Measurements from ENCODE around the gene TUT1.
A peak's percentile ranks its signal among the peaks of the same experiment; 100 is the strongest.
"Not testable (repeated sequence)": the region's sequence is repeated elsewhere in the genome, so short reads cannot be mapped to it uniquely, and the experiment has no call there.

Gene TUT1

GRCh38 chr11:62577046-62577714, 14.1 kb downstream of the TUT1 start:
- TF ChIP-seq EZH2 (IDR thresholded peaks at IDR 0.05) (no peak), POLR2AphosphoS5 (IDR thresholded peaks at IDR 0.05; ENCODE audit: borderline replicate concordance, low read depth, low read length) (no peak), FOXP2 (optimal IDR thresholded peaks at IDR 0.05; ENCODE audit: control extremely low read depth, extremely low read length, insufficient read depth) (no peak)
- Histone ChIP-seq H3K27ac (no peak overlapping the region), H3K9ac (ENCODE audit: insufficient read length) (no peak overlapping the region), H3K4me3 (no peak overlapping the region), H3K9me3 (ENCODE audit: low read depth, low read length) (no peaks in the 10 kb centered on the region), H3K36me3 (ENCODE audit: insufficient read depth, low read length) (peaks cover 53% of the 10 kb centered on the region)
- DNase-seq (ENCODE audit: low read depth, low spot score) = no peak

DNA sequence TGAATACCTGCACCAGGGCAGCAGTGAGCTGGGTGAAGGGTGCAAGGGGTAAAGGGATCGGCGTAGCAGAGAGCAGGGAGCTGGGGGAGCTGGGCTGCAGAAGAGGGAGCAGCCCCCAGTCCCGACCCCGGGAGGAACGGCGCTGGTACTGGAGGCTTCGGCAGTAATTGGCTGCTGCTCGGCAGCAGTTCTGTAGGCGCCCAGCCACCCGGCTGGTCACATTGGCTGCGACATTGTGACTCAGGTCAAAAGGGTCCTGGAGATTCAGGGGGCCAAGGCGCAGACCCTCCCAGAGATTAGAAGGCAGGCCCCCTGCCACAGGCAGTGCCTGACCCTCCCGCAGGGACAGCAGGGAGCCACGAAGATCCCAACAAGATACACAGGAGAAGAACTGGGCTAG, 15.5 kb downstream of the TUT1 start:
- Histone ChIP-seq H3K4me3 (no peak overlapping the region), H3K9ac (ENCODE audit: insufficient read length) (no peak overlapping the region), H3K36me3 (ENCODE audit: insufficient read depth, low read length) (peaks cover 57% of the 10 kb centered on the region), H3K9me3 (ENCODE audit: low read depth, low read length) (no peaks in the 10 kb centered on the region), H3K27ac (no peak overlapping the region)
- TF ChIP-seq FOXP2 (optimal IDR thresholded peaks at IDR 0.05; ENCODE audit: control extremely low read depth, extremely low read length, insufficient read depth) (no peak), EZH2 (IDR thresholded peaks at IDR 0.05) (no peak), POLR2AphosphoS5 (IDR thresholded peaks at IDR 0.05; ENCODE audit: borderline replicate concordance, low read depth, low read length) (no peak)
- DNase-seq (ENCODE audit: low read depth, low spot score) = no peak

- Histone ChIP-seq H3K4me3 (peak overlapping the region; percentile 83), H3K36me3 (ENCODE audit: insufficient read depth, low read length) (peaks cover 61% of the 10 kb centered on the region), H3K9me3 (ENCODE audit: low read depth, low read length) (no peaks in the 10 kb centered on the region), H3K9ac (ENCODE audit: insufficient read length) (peak overlapping the region; percentile 87), H3K27ac (no peak overlapping the region)
- TF ChIP-seq FOXP2 (optimal IDR thresholded peaks at IDR 0.05; ENCODE audit: control extremely low read depth, extremely low read length, insufficient read depth) = no peak
- no peak for TF ChIP-seq POLR2AphosphoS5 (IDR thresholded peaks at IDR 0.05; ENCODE audit: borderline replicate concordance, low read depth, low read length)
- no peak for TF ChIP-seq EZH2 (IDR thresholded peaks at IDR 0.05)
- DNase-seq (ENCODE audit: low read depth, low spot score) = no peak
Observed at GRCh38 chr11:62575156-62575555, 16.2 kb downstream of the TUT1 start.

GRCh38 chr11:62574363-62575071, 16.8 kb downstream of the TUT1 start:
- peak overlapping the region; percentile 83 for H3K4me3 ChIP-seq
- peak overlapping the region; percentile 47; the same call in 1 of the 2 replicates for H3K27ac ChIP-seq
- peaks cover 65% of the 10 kb centered on the region for H3K36me3 ChIP-seq (ENCODE audit: insufficient read depth, low read length)
- no peak for DNase-seq (ENCODE audit: low read depth, low spot score)
- H3K9ac ChIP-seq (ENCODE audit: insufficient read length) = peak overlapping the region; percentile 87
- TF ChIP-seq EZH2 (IDR thresholded peaks at IDR 0.05) (no peak), FOXP2 (optimal IDR thresholded peaks at IDR 0.05; ENCODE audit: control extremely low read depth, extremely low read length, insufficient read depth) (no peak), POLR2AphosphoS5 (IDR thresholded peaks at IDR 0.05; ENCODE audit: borderline replicate concordance, low read depth, low read length) (no peak)
- no peaks in the 10 kb centered on the region for H3K9me3 ChIP-seq (ENCODE audit: low read depth, low read length)

GRCh38 chr11:62573592-62574362, 17.5 kb downstream of the TUT1 start, which contains the start of gene EEF1G:
EEF1G (minus strand) TSS chr11:62573891; CDS start chr11:62573842, 49 bp downstream.
- Histone ChIP-seq H3K9ac (ENCODE audit: insufficient read length) (peak within 1 kb of the TSS; percentile 96), H3K27ac (peak within 1 kb of the TSS; percentile 87), H3K9me3 (ENCODE audit: low read depth, low read length) (no peaks in the 10 kb centered on the region), H3K36me3 (ENCODE audit: insufficient read depth, low read length) (peaks cover 67% of the 10 kb centered on the region), H3K4me3 (peak within 1 kb of the TSS; percentile 83)
- peak; percentile 99 for DNase-seq (ENCODE audit: low read depth, low spot score)
- TF ChIP-seq FOXP2 (optimal IDR thresholded peaks at IDR 0.05; ENCODE audit: control extremely low read depth, extremely low read length, insufficient read depth) (peak; percentile 94), EZH2 (IDR thresholded peaks at IDR 0.05) (no peak), POLR2AphosphoS5 (IDR thresholded peaks at IDR 0.05; ENCODE audit: borderline replicate concordance, low read depth, low read length) (peak; percentile 97)

GRCh38 chr11:62573006-62573591, 18.2 kb downstream of the TUT1 start:
- Histone ChIP-seq H3K9ac (ENCODE audit: insufficient read length) (peak overlapping the region; percentile 96), H3K4me3 (peak overlapping the region; percentile 82), H3K9me3 (ENCODE audit: low read depth, low read length) (no peaks in the 10 kb centered on the region), H3K36me3 (ENCODE audit: insufficient read depth, low read length) (peaks cover 66% of the 10 kb centered on the region), H3K27ac (peak overlapping the region; percentile 87)
- no peak for DNase-seq (ENCODE audit: low read depth, low spot score)
- no peak for TF ChIP-seq POLR2AphosphoS5 (IDR thresholded peaks at IDR 0.05; ENCODE audit: borderline replicate concordance, low read depth, low read length)
- TF ChIP-seq EZH2 (IDR thresholded peaks at IDR 0.05) = no peak
- TF ChIP-seq FOXP2 (optimal IDR thresholded peaks at IDR 0.05; ENCODE audit: control extremely low read depth, extremely low read length, insufficient read depth) = no peak

GRCh38 chr11:62572431-62572830, 18.9 kb downstream of the TUT1 start:
- no peak for DNase-seq (ENCODE audit: low read depth, low spot score)
- peak overlapping the region; percentile 82 for H3K4me3 ChIP-seq
- H3K9me3 ChIP-seq (ENCODE audit: low read depth, low read length) = no peaks in the 10 kb centered on the region
- H3K27ac ChIP-seq = peak overlapping the region; percentile 87
- H3K36me3 ChIP-seq (ENCODE audit: insufficient read depth, low read length) = peaks cover 69% of the 10 kb centered on the region
- TF ChIP-seq POLR2AphosphoS5 (IDR thresholded peaks at IDR 0.05; ENCODE audit: borderline replicate concordance, low read depth, low read length) = no peak; the same call in 1 of the 2 replicates
- TF ChIP-seq FOXP2 (optimal IDR thresholded peaks at IDR 0.05; ENCODE audit: control extremely low read depth, extremely low read length, insufficient read depth) = no peak
- no peak for TF ChIP-seq EZH2 (IDR thresholded peaks at IDR 0.05)
- peak overlapping the region; percentile 96 for H3K9ac ChIP-seq (ENCODE audit: insufficient read length)

- Histone ChIP-seq H3K4me3 (peak overlapping the region; percentile 82), H3K36me3 (ENCODE audit: insufficient read depth, low read length) (peaks cover 73% of the 10 kb centered on the region), H3K9ac (ENCODE audit: insufficient read length) (peak overlapping the region; percentile 96), H3K27ac (peak overlapping the region; percentile 87)
- H3K9me3 ChIP-seq (ENCODE audit: low read depth, low read length); DNase-seq (ENCODE audit: low read depth, low spot score): not testable (repeated sequence)
Observed at GRCh38 chr11:62571493-62571892, 19.8 kb downstream of the TUT1 start.

- not testable (repeated sequence) for H3K9ac ChIP-seq (ENCODE audit: insufficient read length)
- H3K36me3 ChIP-seq (ENCODE audit: insufficient read depth, low read length) = peaks cover 73% of the 10 kb centered on the region
Observed at GRCh38 chr11:62570903-62571302, 20.4 kb downstream of the TUT1 start.

More at GRCh38 chr11:62570903-62571302, 20.4 kb downstream of the TUT1 start:
- not testable (repeated sequence) for H3K9me3 ChIP-seq (ENCODE audit: low read depth, low read length); H3K27ac ChIP-seq; DNase-seq (ENCODE audit: low read depth, low spot score)
- H3K4me3 ChIP-seq = peak overlapping the region; percentile 82; the same call in 1 of the 2 replicates
